ENCODE results near the gene CAPZB.

The CAPZB gene

DNA sequence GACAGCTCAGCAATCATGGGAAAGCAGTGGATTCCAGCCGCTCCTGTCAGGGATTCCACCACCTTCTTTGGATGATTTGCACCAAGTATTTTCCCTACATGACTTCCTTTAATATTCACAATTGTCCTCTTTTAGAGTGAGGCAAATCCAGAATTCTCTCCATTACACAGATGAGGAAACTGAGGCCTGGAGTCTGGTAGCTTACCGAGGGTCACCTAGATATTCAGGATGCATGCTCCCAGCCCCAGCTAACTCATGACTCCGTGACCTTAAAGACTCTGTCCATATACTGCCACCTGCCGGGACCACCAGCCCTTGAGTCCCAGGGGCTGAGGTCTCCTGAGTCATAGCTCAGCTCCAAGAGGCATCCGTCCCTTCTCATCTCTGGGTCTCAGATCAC is 80.6 kb downstream of the CAPZB start:
- DNase-seq: no peak

DNA sequence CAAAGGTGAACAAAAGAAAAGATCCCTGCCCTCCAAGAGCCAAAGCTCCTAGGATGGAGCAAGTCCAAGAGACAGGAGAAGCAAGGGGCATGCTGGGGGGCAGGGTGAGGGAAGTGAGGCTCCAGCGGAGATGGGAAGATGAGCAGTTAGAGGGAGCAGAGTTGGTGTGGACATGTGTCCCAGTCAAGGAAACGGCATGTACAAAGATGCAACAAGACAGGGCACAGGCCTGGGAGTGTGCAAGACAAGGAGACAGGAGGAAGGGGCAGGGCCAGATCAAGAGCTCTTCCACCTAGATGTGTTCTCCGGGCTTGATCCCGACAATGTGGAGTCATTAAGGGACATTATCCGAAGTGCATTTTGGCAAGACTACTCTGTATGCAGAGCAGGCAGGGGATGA is 82.1 kb downstream of the CAPZB start:
- DNase-seq: no peak

DNA sequence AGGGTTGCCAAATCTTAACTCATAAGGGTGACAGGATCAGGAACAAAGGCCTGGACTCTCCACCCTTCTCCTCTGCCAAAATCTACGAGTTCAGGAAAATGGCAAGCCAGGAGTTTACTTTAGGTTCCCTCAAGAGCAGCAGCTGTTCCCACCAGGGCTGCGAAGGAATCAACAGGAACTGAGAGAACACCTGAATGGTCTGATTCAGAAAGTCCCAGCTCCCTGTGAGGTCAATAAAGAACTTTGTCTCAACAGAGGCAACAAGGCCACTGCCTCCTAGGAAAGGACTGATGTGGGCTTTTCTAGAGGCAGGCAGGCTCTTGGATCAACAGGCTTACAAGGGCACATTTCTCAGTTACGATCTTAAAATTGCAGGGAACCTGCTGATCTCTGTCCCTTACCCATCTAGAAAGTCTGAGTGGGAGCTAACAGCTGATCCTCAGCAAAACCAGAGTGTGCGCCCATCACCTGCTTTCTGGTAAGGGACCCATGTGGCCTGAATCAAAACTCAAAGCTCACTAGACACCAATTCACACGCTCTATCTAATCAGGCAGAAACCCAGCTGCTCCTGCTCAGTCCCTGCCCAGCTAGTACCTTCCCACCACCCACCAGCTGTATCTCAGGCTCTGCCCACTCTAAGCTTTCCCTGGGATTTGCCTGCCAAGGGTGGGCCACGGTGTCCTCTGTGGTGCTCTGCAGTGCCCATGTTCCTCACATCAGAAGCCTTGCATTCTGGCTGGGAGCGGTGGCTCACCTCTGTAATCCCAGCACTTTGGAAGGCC is 83.1 kb downstream of the CAPZB start:
- no peak for DNase-seq

DNA sequence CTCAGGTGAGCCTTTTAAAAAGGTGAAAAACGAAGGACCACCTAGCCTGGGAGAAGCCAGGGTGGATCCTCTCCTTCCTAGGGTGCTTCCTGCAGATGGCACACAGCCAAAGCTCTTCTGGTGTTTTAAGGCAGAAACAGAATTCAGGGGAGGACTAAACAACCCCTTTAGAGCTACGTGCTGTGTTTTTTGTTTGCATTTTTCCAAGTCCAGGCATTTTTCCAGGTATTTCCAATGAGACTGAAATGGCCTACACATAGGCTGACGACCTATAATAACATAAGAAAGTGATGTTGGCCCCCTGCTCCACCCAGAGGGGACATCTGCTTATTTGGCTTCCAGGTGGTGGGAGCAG is 83.8 kb downstream of the CAPZB start:
- DNase-seq: no peak

DNA sequence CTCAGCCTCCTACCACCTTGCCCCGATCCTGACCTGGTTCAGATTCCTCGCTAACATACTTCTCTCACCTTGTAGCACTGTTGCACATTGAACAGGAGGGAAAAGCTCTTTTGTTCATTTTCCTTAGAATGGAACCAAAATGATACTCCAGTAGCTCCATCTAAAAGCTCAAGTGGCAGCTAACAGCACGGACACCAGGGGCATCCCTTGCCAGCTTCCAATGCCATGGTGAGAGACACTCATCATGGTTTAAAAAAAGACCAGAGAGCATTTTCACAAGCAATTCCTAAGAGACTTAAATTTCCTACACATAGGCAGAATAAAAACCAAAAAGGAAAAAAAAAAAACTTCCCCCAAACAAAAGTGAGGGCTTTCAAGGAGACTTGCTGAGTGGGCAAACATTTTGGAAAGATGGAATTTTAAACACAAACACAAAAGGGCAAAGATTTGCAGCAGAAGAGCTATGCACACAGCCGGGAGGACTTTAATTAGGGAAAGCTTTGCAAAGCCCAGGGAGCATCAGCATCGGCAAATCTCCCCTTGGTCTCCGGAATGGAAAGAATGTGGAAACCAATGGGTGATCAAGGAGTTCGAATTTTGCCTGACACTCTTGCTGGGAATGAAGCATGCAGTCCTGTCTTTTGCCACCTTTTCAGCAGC is 84.3 kb downstream of the CAPZB start:
- no peak for DNase-seq

DNA sequence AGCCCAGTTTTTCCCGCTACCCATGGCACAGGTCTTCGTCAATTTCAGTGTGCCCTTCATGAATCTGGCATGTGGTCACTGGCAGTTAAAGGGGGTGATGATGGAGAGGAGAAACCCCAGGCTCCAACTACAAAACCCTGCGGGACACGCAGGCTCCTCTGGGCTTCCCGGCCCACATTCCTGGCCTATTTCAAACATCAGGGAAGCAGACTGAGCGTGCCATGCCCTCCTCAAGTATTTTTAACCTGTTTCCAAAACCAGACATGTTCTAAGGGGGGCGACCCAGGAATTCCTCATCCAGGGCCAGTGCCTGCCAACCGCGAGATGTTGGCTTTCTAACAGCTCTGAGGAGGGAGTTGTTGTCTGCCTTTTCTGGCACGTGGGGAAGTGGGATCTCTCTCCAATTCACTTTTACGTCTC is 85.1 kb downstream of the CAPZB start:
- no peak for DNase-seq

DNA sequence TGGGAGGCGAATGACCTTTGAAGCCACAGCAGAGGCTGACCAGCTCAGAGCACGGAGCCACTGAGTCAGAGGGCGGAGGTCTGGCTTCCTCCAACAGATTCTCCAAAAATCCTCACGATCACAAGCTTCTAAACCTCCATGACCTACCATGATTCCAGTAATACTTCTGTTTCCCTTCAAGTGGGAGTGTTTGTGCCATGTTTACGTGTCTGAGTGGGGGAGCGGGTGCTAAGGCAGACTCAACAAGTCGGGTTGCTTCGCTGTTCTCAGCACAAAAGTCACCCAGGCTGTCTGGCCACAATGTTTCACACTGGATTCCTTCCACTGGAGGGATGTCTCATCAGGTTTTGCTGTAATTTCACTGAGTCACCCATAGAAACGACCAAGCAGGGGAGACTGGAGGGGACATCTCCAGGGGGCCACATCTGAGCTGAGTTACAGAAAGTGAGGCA is 87.0 kb downstream of the CAPZB start:
- DNase-seq: peak; percentile 54

DNA sequence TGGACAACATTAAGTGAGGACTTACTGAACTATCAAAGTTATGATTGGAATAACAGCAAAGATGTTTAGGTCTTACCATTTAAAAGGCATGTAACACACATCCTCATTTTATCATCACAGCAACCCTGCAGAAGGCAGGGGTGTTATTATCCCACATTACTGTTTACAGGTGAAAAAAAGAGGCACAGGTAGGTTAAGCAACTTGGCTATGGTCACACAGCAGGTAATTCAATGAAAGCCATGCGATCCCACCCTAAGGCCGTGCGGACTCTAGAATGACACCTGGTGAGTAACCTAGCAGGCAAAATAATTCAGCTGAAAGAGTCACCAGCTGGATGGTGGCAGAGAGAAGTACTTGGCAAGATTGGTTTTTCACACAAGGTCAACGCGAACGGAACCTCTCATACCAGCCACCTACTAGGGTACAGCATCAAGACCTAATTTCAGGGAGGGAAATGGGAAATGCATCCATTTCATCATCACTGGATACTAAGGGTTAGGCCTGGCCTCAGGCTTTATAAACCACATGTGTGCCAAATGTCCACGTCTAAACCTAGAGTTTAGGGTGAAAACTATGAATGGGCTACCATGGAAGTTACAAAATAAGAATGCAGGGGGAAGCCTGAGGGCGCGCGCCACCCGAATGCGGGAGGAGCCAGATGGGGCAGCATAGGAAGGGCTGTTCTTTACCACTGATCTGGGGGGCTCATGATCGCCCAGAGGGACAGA is 88.0 kb downstream of the CAPZB start:
- no peak for DNase-seq

DNA sequence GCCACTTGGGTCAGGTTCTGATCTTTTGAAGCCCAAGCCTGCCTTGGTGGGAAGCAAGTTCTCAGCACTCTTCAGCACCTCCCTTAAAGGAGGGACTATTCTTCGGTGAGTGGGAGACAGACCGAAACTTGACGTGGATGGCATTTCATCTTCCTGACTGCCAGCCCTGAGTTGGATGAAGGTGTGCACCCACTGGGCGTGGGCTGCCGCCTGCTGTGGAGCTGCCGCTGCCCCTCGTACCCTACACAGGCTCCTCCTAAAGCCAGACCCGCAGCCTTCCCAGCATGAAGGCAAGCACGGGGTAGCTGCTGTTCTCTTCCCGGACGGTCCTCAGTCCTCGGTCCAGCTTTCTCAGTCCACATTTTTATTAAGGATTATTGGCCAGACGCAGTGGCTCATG is 89.1 kb downstream of the CAPZB start:
- DNase-seq: no peak

DNA sequence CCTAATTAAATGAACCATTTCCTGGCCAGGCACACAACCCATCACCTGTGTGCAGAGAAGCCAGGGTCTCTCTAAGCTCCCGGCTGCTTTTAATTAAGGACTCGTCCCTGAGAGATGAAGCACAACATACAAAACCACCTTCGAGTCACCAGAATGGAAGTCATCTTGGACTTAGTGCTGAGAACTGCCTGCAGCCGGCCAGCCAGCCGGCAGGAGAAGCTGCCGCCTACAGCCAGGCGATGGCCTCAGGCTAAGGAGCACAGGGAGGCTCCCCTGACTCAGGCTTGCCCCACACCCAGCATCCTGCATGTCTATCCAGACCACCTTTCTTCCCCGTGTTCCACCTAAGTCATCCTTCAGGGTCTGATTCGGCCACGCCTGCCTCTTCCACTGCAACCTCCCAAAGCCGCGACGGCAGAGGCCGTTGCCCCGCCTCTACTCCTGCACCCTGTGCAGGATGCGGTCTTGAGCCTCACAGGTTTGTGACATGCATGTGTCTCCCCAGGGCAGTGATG is 89.6 kb downstream of the CAPZB start:
- peak; percentile 60 for DNase-seq

DNA sequence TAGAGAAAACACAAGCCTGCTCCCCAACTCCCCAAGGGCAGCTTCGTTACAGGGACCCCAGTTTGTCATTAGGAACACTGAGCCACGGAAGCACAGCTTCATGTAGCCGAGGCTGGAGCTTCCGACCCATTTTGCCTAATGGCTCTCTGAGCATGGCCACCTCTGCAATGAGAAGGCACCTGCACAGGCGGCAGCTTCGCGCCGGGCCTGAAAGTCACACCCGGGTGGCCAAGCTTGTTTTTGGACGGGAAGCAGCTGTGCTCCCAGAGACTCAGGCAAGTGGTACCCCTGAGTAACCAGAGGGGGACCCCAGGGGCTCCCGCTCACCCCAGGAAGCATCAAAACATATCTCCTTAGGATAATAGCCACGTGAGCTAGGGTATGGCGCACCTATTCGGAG is 92.3 kb downstream of the CAPZB start:
- no peak for DNase-seq

DNA sequence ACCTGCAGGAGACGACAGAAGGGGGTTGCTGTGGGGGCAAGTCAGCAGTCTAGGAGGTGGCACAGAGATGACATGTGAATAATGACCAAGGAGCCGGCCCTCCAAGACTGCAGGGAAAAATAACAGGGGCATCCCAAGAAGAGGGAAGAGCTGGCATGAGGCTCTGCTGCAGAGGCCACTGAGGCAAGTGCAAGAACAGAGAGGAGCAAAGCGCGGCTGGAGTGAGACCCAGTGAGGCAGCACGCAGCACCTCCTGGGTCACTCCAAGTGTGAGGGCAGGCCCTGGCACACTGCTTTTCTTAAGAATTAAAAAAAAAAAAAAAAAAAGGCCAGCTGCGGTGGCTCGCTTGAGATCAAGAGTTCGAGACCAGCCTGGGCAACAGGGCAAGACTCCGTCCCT is 93.1 kb downstream of the CAPZB start:
- no peak for DNase-seq

DNA sequence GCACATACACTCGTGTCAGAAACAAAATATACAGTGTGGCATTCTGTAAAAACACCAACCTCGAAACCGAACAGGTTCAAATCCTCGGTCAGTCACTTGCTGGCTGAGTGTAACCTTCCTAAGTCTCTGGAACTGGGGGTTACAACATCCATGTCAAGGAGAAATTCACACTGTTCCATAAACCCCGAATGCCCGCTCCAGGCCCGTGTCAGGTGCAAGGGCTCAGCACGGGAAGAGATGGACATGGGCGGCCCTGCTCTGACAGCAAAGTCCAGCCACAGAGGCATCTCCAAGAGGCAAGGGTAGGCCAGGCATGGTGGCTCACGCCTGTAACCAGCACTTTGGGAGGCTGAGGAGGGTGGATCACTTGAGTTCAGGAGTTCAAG is 93.8 kb downstream of the CAPZB start:
- no peak for DNase-seq

DNA sequence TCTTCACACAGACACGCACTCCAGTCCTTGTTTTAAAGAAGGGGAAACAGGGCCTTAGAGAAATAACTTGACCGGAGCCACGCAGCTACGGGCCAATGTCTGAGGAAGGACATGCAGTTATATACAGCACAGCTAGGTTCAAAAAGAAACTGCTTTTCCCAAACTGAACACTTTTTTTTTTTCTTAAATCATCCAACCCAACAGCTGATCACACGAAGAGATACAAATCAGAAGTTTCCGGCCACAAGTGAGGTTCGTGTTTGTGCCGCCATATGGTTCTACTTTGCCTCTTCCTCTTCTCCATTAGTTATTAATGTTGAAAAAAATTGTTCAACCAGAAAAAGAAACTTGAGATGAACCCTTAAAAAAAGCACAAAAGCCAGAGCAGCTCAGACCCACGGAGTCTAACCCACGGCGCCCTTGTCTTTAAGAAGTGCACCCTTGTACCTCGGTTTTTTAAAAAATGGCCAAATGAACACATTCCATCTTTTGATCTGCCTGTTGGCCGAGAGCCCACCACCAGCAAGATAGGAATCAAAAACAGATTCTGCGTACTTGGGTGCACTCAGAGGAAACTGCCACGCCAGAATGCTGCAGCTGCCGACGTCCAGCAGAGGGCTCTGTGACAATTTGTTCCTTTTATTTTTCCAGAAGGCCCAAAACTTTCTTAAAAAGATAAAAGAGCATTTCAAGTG is 94.3 kb downstream of the CAPZB start:
- DNase-seq: peak; percentile 28

DNA sequence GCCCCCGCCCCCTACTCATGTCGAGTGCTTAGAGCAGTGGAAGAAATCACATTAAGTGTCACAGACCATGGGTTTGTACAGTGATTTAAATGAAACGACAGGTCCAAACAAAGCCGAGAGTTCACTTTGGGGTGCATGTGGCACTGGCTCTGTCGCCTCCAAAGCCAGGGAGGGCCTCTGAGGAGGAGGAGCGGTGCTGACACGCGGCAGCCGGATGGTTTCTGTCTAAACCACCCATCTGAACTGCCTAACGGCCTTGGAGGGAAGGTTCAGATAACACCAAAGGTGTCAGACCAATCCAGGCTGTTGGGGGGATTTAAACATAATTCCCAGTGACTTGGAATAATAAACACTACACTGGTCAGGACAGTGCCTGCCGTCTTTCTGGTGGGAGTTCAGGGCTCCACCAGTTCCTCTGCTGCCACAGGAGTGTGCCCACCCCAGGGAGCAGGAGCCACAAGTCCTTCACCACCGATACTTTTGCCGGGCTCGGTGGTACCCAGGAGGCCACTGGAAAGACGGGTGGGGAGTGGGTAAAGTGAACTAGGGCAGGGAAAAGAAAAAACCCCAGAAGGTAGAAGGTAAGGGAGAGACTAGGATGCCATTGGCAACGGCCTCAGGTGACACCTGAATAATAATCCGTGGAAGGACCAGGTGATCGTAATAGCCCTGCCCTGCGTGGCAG is 95.0 kb downstream of the CAPZB start:
- no peak for DNase-seq

DNA sequence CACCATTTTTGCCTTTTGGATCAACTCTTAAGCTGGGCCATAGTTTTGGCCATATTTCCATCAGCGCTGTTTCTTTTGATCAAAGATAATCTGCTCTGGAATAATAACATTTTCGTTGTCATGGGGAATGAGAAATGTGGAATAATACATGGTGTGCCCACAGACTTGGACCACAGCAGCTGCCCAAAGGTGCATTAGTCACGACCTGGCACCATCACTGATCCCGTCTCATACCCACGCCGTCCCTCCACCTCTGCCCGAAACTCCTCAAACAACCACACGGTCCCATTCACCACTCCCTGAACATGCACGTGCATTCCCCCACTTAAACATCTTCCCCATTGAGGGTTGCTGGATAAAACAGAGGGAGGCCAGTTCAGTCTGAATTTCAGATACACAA is 96.4 kb downstream of the CAPZB start:
- DNase-seq: no peak

DNA sequence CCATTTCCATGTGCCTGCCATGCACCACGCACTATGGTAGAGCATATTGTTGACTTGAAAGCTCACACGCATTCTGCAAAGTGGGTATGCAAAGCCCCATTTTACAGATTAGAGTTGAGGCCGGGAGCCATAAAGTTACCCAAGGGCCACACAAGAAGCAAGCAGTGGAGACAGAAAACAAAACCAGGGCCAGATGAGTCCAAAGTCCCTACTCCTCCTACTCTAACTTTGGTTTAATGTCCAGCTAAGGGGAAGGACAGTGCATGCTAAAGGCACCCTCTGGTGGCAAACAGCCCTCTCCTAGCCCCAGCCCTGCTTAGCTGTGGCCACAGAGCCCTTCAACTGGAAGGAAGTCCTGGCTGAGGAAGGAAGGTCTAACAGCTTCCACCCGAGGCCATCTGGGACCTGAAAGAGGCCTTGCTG is 98.3 kb downstream of the CAPZB start:
- DNase-seq: no peak

DNA sequence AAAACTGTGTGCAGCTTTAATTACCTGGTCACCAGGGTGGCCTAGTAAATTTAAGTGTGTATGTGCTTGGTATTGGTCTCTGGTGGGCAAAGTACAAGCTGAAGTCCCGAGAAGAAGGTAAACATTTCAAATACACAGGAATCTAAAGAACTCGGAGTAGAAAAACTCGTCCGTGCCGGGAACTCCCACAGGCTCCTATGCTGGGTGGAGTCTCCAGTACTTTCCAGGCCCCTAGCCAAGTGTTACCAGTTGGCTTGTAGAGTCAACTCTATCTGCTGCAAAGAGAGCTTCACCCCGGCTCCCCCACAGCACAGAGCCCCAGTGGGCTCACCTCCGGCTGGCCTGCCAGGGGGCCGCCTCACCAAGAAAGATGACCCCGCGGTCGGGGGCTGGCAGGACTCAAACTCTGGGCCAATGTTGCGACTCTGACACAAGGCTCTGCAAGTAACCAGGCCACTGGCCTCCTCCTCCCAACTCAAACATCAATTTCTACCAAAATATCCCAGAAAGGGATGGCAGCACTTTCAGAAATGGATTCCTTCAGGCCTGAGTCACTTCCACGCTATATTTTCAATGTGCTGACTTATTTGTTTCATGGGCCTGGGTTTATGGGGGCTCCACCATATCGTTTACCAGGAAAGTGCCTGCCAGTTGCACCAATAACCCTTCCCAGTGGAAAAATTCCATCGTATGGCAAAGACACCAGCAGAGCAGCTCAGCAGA is 99.3 kb downstream of the CAPZB start:
- DNase-seq: no peak

DNA sequence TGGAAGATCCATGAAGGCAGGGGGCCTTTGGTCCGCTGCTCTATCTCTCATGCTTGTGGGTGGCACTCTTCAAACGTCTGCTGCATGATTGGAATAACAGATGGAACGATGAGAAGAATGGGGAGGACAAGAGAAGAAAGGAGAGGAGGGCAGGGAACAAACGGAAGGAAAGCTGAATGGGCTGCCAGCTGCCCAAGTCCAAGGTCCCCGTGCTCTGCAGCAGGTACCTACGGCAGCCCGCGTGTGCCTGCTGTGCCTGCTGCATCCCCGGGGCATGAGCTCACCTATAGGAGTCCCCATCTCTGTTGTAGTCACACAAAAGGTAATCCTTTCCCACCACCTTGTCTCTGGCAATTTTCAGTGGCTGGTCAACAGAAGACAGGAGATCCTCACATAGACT is 100.1 kb downstream of the CAPZB start:
- no peak for DNase-seq

DNA sequence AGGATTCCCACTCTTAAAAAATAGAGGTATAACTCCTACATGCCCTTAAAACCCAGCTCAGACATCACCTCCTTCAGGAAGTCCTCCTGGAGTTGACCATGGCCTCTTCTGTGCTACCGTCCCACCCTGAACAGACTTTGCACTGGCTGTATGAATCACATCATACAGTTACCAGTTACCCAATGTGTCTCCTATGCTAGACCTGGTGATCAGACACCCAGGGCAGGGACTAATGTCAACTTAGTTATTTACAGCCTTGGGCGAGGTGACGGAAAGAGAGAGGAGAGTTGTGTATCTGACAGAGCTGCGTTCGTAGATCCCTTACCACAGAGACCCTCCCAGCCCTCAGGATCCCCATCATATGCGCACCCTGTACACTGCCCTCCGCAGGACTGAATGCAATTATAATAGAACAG is 100.6 kb downstream of the CAPZB start:
- DNase-seq: no peak

DNA sequence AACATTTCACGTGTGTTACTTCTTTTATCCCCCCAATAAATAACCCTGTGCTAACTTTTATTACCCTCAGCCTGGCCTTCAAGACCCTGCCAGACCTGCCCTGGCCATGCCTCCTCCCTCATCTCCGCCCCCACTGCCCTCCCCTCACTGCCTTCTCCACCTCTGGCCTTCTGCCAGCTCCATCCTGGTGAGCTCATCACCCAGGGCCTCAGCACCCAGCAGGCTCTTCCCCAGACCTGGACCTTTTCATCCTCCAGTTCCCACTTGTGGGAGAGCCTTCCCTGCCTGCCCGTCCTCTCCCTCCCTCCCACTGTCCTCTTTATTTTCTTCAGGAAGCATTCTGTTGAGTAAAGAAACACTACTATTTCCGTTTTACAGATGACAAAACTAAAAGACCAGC is 101.2 kb downstream of the CAPZB start:
- no peak for DNase-seq

DNA sequence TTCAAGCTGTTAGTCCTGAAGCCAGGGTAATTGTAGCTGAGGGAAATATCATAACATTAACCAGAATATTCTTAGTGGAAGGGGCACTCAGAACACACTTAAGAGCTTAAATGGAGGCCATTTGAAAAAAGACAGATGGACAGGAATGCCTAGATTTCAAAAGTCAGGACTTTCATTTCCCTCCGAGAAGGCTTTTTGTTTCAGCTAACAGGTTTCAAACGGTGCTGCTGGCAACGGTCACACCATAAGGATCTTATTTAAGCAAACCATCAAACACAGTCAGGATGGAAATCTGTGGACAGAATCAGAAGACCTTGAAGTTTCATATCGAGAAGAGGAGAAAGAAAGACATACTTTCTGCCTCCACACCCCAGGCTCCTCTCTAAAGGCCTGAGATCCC is 103.1 kb downstream of the CAPZB start:
- DNase-seq: no peak
